Right lobe of liver (tissue), 6 donors: ENCODE data around the gene CALHM6. TPM values are rescaled to one million over a fixed set of nuclear protein-coding genes. Genes with fewer than 3 reads are reported as not detected.

Experiments used
- ATAC-seq, 4 donors: fragments of 200-7000 bp; cut with Tn5 transposase; one replicate each; pipeline ENCODE4 v1.9.1; 2020; ENCODE audit warnings: mild to moderate bottlenecking in 4 of 4, moderate library complexity in 4 of 4
- DNase-seq, 3 donors: peaks; one replicate each; pipeline ENCODE4 v3.0.0-alpha.2; 2020
- H3K27ac ChIP-seq, 3 donors: fragments of 200-600 bp; one replicate each; pipeline ENCODE4 v1.8.0; 2022
- H3K27me3 ChIP-seq, 2 donors: fragments of 200-600 bp; one replicate each; pipeline ENCODE4 v1.8.0; 2022
- H3K36me3 ChIP-seq, 4 donors: fragments of 200-600 bp; sonication (generic) in 1 of 4; one replicate each; pipeline versions ENCODE4 v1.5.1 to v1.8.0; 2017 to 2022; ENCODE audit warnings: control low read depth in 1 of 4
- H3K4me1 ChIP-seq, 4 donors: fragments of 200-600 bp; sonication (generic) in 1 of 4; one replicate each; pipeline versions ENCODE4 v1.5.1 to v1.8.0; 2017 to 2022; ENCODE audit warnings: control low read depth in 1 of 4
- H3K4me3 ChIP-seq, 3 donors: fragments of 200-600 bp; one replicate each; pipeline ENCODE4 v1.8.0; 2022
- H3K9me3 ChIP-seq, 4 donors: fragments of 200-600 bp; sonication (generic) in 1 of 4; one replicate each; pipeline versions ENCODE4 v1.5.1 to v1.8.0; 2017 to 2022; ENCODE audit warnings: control low read depth in 1 of 4
- POLR2A ChIP-seq: fragments of 450-650 bp; IDR thresholded peaks from one replicate; pipeline ENCODE4 v1.6.1; 2017; ENCODE audit warnings: antibody characterized with exemption, mild to moderate bottlenecking
- WGBS: methylation state at CpG from one replicate; pipeline ENCODE4 v1.1.6; 2018; ENCODE audit warnings: low coverage, low lambda C conversion rate; ENCODE audit not compliant: insufficient coverage; ENCODE audit errors: missing lambda C conversion rate; 5-methylcytosine and 5-hydroxymethylcytosine counted together
- intact Hi-C, 2 donors: fragments of 100-400 bp; cut with DNase I; formaldehyde crosslinking; loops; one replicate each; pipeline versions ENCODE4 v1.11.2 to v1.14.1; 2022
- total RNA-seq, 6 experiments: library from RNA; depleted of rRNA in 2 of 6; stranded (reverse); fragments of >200 nt in 2 of 6; fragmentation: NEBNext Ultra II Directional in 3 of 6; extraction: Animal tissue kit (Norgen Biotek cat#: 25700) in 3 of 6; gene quantifications; one replicate each; pipeline versions ENCODE4 v1.1.0 to v1.2.4, GENCODE V29; 2016 to 2023
- TF ChIP-seq, protein P1 (sequence below), 4 donors: fragments of 200-600 bp in 3 of 4; fragments of 450-650 bp in 1 of 4; IDR thresholded peaks; one replicate each; pipeline versions ENCODE4 v1.5.1 to v1.8.0; 2016 to 2022; ENCODE audit warnings: antibody characterized with exemption in 4 of 4, mild to moderate bottlenecking in 2 of 4
- donor health status: DM: no; HTN: yes; CAD: no.
- donor health status: DM: no; HTN: no; CAD: no.
- donor health status: DM: no; HTN: no; CAD: no.
- donor health status: DM: no; HTN: yes; CAD: no.
- donor health status: DM: no; HTN: yes; CAD: no.

The CALHM6 gene
- total RNA-seq, 6 experiments from 2014 or later: 1.4 to 7.8 (median 3.5) TPM

DNA sequence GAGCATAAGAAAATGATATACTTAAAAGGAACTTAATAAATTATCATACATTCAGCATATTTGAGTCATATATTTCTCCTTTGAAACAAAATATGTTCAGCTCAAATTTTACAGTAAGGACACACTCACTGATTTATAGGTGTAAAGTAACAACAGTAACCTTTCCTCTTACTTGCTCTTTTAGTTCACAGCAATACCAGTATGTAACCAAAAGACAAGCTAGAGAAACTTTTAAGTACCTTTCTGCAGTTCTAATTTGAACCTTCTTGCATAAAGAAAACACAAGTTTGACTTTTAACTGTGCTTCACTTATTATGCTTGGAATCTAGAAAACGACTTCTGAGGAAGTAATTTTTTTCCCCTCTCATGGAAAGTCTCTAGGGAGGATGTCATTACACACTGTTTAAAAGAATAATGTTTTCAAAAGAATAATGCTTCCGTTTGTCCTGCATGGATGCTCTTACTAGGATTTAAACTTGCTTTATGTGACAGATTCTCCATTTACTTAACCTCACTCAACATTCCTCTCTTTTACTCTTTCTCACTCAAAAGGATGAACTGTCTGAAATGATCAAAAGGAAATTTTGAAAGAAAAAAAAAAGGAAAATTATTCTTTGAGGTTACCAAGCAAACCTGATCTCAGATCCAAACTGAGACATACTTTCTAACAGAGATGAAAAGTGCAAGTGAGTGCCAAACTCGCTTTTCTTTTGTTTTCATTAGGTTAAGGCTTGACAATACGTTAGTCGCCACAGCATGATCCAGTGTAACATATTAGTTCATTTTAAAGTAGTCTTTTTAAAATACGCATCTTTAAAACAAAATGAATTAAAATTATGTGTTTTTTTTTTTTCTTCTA lies 22.4 kb upstream of the CALHM6 start:
- no peak overlapping the region for H3K4me3 ChIP-seq
- no peak for TF ChIP-seq POLR2A
- TF ChIP-seq, protein P1, sequence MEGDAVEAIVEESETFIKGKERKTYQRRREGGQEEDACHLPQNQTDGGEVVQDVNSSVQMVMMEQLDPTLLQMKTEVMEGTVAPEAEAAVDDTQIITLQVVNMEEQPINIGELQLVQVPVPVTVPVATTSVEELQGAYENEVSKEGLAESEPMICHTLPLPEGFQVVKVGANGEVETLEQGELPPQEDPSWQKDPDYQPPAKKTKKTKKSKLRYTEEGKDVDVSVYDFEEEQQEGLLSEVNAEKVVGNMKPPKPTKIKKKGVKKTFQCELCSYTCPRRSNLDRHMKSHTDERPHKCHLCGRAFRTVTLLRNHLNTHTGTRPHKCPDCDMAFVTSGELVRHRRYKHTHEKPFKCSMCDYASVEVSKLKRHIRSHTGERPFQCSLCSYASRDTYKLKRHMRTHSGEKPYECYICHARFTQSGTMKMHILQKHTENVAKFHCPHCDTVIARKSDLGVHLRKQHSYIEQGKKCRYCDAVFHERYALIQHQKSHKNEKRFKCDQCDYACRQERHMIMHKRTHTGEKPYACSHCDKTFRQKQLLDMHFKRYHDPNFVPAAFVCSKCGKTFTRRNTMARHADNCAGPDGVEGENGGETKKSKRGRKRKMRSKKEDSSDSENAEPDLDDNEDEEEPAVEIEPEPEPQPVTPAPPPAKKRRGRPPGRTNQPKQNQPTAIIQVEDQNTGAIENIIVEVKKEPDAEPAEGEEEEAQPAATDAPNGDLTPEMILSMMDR (IDR thresholded peaks at IDR 0.05): no peak
- H3K36me3 ChIP-seq: no peaks in the 10 kb centered on the region
- H3K9me3 ChIP-seq: no peaks in the 10 kb centered on the region
- ATAC-seq (no peak), DNase-seq (no peak)
- no peak overlapping the region for H3K27ac ChIP-seq
- intact Hi-C loops: no loop called here
- 68% methylated on average over 6 of the region's 6 CpGs for WGBS
- peaks cover 0 to 7% (median 0%) of the 10 kb centered on the region in 4 donors for H3K4me1 ChIP-seq
- no peaks in the 10 kb centered on the region for H3K27me3 ChIP-seq

DNA sequence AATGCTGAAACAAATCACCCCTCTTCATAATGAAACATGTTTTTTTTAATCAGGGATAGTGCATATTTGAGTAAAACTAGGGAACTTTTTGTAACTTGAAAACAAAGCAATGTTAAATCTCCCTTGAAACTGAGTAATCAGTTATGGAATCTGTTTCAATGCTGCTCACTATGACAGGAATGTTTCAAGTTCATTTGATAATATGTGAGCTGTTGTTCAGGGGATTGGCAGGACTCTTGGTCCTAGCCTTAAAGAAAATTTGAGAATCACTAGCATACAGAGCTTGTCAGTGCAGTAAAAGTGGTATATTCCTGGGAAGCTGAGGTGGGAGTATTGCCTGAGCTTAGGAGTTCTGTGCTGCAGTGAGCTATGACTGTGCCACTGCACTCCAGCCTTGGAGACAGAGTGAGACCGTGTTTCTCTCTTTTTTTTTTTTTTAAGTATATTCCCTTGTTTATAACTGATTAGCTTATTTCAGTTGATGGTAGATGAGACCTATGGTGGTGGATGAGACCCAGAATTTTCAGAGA lies 21.6 kb upstream of the CALHM6 start:
- no peak for ATAC-seq
- H3K4me1 ChIP-seq: no peaks in the 10 kb centered on the region
- no peak overlapping the region for H3K4me3 ChIP-seq
- DNase-seq: no peak
- WGBS: 80% methylated on average over 1 of the region's 1 CpG
- H3K27ac ChIP-seq: no peak overlapping the region
- intact Hi-C loops: no loop called here
- H3K9me3 ChIP-seq: no peaks in the 10 kb centered on the region
- no peaks in the 10 kb centered on the region for H3K36me3 ChIP-seq
- H3K27me3 ChIP-seq: no peaks in the 10 kb centered on the region
- TF ChIP-seq, protein P1 (IDR thresholded peaks at IDR 0.05): no peak
- no peak for TF ChIP-seq POLR2A

GRCh38 chr6:116443105-116443504 lies 18.1 kb upstream of the CALHM6 start:
- no peak for DNase-seq

GRCh38 chr6:116444092-116444491 lies 17.1 kb upstream of the CALHM6 start:
- ATAC-seq (peak; percentile 69 to 83 (median 80)), DNase-seq (no peak)
- Histone ChIP-seq H3K4me3 (no peak overlapping the region), H3K27me3 (no peaks in the 10 kb centered on the region), H3K27ac (no peak overlapping the region), H3K9me3 (no peaks in the 10 kb centered on the region), H3K36me3 (no peaks in the 10 kb centered on the region), H3K4me1 (no peaks in the 10 kb centered on the region)
- 6% methylated on average over 3 of the region's 3 CpGs for WGBS
- TF ChIP-seq, protein P1 (IDR thresholded peaks at IDR 0.05): peak; percentile 33 to 57 (median 50)
- TF ChIP-seq POLR2A: no peak
- intact Hi-C loops: no loop called here

More at GRCh38 chr6:116443105-116443504, 18.1 kb upstream of the CALHM6 start:
- Histone ChIP-seq H3K4me1 (no peaks in the 10 kb centered on the region), H3K27me3 (no peaks in the 10 kb centered on the region), H3K4me3 (no peak overlapping the region), H3K27ac (no peak overlapping the region), H3K36me3 (no peaks in the 10 kb centered on the region), H3K9me3 (no peaks in the 10 kb centered on the region)
- TF ChIP-seq, protein P1 (IDR thresholded peaks at IDR 0.05): no peak
- no peak for TF ChIP-seq POLR2A
- intact Hi-C loops: no loop called here
- 89% methylated on average over 2 of the region's 2 CpGs for WGBS
- ATAC-seq: no peak
